Right lobe of liver (tissue), 6 donors: ENCODE data around the gene SH3PXD2A. TPM values are rescaled to one million over a fixed set of nuclear protein-coding genes. Genes with fewer than 3 reads are reported as not detected.
A peak's percentile ranks its signal among the peaks of the same experiment; 100 is the strongest.

Experiments used
- ATAC-seq, 4 donors: fragments of 200-7000 bp; cut with Tn5 transposase; one replicate each; pipeline ENCODE4 v1.9.1; 2020; ENCODE audit warnings: mild to moderate bottlenecking in 4 of 4, moderate library complexity in 4 of 4
- DNase-seq, 3 donors: peaks; one replicate each; pipeline ENCODE4 v3.0.0-alpha.2; 2020
- H3K27ac ChIP-seq, 3 donors: fragments of 200-600 bp; one replicate each; pipeline ENCODE4 v1.8.0; 2022
- H3K27me3 ChIP-seq, 2 donors: fragments of 200-600 bp; one replicate each; pipeline ENCODE4 v1.8.0; 2022
- H3K36me3 ChIP-seq, 4 donors: fragments of 200-600 bp; sonication (generic) in 1 of 4; one replicate each; pipeline versions ENCODE4 v1.5.1 to v1.8.0; 2017 to 2022; ENCODE audit warnings: control low read depth in 1 of 4
- H3K4me1 ChIP-seq, 4 donors: fragments of 200-600 bp; sonication (generic) in 1 of 4; one replicate each; pipeline versions ENCODE4 v1.5.1 to v1.8.0; 2017 to 2022; ENCODE audit warnings: control low read depth in 1 of 4
- H3K4me3 ChIP-seq, 3 donors: fragments of 200-600 bp; one replicate each; pipeline ENCODE4 v1.8.0; 2022
- H3K9me3 ChIP-seq, 4 donors: fragments of 200-600 bp; sonication (generic) in 1 of 4; one replicate each; pipeline versions ENCODE4 v1.5.1 to v1.8.0; 2017 to 2022; ENCODE audit warnings: control low read depth in 1 of 4
- CTCF ChIP-seq, 4 donors: fragments of 200-600 bp in 3 of 4; fragments of 450-650 bp in 1 of 4; IDR thresholded peaks; one replicate each; pipeline versions ENCODE4 v1.5.1 to v1.8.0; 2016 to 2022; ENCODE audit warnings: antibody characterized with exemption in 4 of 4, mild to moderate bottlenecking in 2 of 4
- POLR2A ChIP-seq: fragments of 450-650 bp; IDR thresholded peaks from one replicate; pipeline ENCODE4 v1.6.1; 2017; ENCODE audit warnings: antibody characterized with exemption, mild to moderate bottlenecking
- WGBS: methylation state at CpG from one replicate; pipeline ENCODE4 v1.1.6; 2018; ENCODE audit warnings: low coverage, low lambda C conversion rate; ENCODE audit not compliant: insufficient coverage; ENCODE audit errors: missing lambda C conversion rate; 5-methylcytosine and 5-hydroxymethylcytosine counted together
- intact Hi-C, 2 donors: fragments of 100-400 bp; cut with DNase I; formaldehyde crosslinking; loops; one replicate each; pipeline versions ENCODE4 v1.11.2 to v1.14.1; 2022
- total RNA-seq, 6 experiments: library from RNA; depleted of rRNA in 2 of 6; stranded (reverse); fragments of >200 nt in 2 of 6; fragmentation: NEBNext Ultra II Directional in 3 of 6; extraction: Animal tissue kit (Norgen Biotek cat#: 25700) in 3 of 6; gene quantifications; one replicate each; pipeline versions ENCODE4 v1.1.0 to v1.2.4, GENCODE V29; 2016 to 2023
- donor health status: DM: no; HTN: yes; CAD: no.
- donor health status: DM: no; HTN: no; CAD: no.
- donor health status: DM: no; HTN: no; CAD: no.
- donor health status: DM: no; HTN: yes; CAD: no.
- donor health status: DM: no; HTN: yes; CAD: no.

Gene SH3PXD2A
- total RNA-seq, 6 experiments from 2014 or later = 3.0 to 38.3 (median 10.0) TPM

DNA sequence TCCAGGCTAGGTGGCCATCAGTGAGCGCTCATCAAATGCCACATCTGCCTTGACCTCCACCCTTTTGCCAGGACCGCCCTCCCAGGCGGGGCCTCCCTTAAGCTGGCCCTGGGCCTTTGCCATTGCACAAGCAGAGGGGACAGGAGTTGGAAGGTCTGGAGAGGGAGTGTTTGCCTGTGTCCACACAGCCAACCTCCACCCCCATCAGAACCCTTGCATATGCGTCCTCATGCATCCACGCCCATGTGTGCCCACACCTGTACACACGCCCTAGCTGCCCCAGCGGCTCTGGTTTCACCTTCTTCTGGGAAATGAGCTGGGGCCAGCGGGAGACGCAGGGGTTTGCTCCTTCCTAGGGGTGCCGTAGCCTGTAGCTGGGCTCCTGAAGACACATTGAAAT, 297.9 kb downstream of the SH3PXD2A start:
- Histone ChIP-seq H3K27ac (no peak overlapping the region), H3K27me3 (no peaks in the 10 kb centered on the region), H3K9me3 (no peaks in the 10 kb centered on the region), H3K4me1 (no peaks in the 10 kb centered on the region), H3K36me3 (no peaks in the 10 kb centered on the region), H3K4me3 (no peak overlapping the region)
- WGBS = 100% methylated on average over 5 of the region's 10 CpGs
- intact Hi-C loops = no loop called here
- TF ChIP-seq POLR2A (no peak), CTCF (IDR thresholded peaks at IDR 0.05) (no peak)
- peak; percentile 66 to 86 (median 71) for DNase-seq
- peak; percentile 54 to 79 (median 68) for ATAC-seq

DNA sequence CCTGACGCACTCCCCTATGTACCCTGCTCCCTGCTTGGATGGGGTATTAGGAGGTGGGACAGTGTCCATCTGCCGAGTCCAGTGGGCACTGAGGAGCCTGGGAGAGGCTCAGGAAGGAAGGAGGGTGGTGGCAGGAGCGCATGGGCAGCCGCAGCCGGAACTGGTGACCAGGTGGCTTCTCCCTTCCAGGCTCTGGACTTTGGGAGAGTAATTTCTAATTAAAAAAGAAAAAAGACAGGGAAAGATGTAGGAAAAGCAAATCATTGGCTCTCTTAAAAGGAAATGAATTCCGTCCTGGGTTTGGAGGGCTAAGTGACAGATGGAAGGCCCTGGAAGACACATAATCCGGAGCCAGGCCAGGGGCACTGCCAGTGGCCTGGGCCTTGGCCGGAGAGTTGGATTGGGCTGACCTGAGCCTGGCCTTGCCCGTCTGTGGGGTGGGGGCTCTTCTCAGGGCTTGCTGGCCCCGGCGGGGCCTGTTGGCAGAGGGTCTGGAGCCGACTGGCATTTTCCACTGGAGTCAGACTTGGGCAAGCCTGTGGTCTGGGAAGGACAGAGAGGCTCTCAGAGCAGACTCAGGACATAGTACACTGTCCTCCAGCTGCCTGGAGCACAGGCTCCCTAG, 298.9 kb downstream of the SH3PXD2A start:
- DNase-seq (no peak), ATAC-seq (no peak)
- H3K9me3 ChIP-seq = no peaks in the 10 kb centered on the region
- intact Hi-C loops = no loop called here
- H3K27me3 ChIP-seq = no peaks in the 10 kb centered on the region
- no peak overlapping the region for H3K27ac ChIP-seq
- TF ChIP-seq POLR2A (no peak), CTCF (IDR thresholded peaks at IDR 0.05) (no peak)
- H3K4me3 ChIP-seq = no peak overlapping the region
- 88% methylated on average over 4 of the region's 12 CpGs for WGBS
- H3K36me3 ChIP-seq = no peaks in the 10 kb centered on the region
- no peaks in the 10 kb centered on the region for H3K4me1 ChIP-seq

GRCh38 chr10:103555712-103556111, 299.7 kb downstream of the SH3PXD2A start:
- no peak for TF ChIP-seq CTCF (IDR thresholded peaks at IDR 0.05)
- TF ChIP-seq POLR2A = no peak
- Histone ChIP-seq H3K9me3 (no peaks in the 10 kb centered on the region), H3K4me1 (no peaks in the 10 kb centered on the region), H3K4me3 (no peak overlapping the region), H3K36me3 (no peaks in the 10 kb centered on the region), H3K27ac (no peak overlapping the region), H3K27me3 (no peaks in the 10 kb centered on the region)
- WGBS = 46% methylated on average over 2 of the region's 11 CpGs
- DNase-seq = peak in 1 of 3 donors; percentile 52
- intact Hi-C loops = no loop called here
- no peak for ATAC-seq

GRCh38 chr10:103555325-103555649, 300.1 kb downstream of the SH3PXD2A start:
- Histone ChIP-seq H3K4me3 (peak overlapping the region; percentile 34 to 40 (median 37)), H3K4me1 (no peaks in the 10 kb centered on the region), H3K9me3 (no peaks in the 10 kb centered on the region), H3K36me3 (no peaks in the 10 kb centered on the region), H3K27ac (no peak overlapping the region), H3K27me3 (no peaks in the 10 kb centered on the region)
- DNase-seq (no peak), ATAC-seq (peak in 2 of 4 donors; percentile 2 to 15)
- no peak for TF ChIP-seq POLR2A
- TF ChIP-seq CTCF (IDR thresholded peaks at IDR 0.05) = no peak
- no CpG with 5 or more reads among the region's 18 CpGs for WGBS
- intact Hi-C loops = no loop called here
